ENCODE data around the gene KLHDC10.
"Not testable (repeated sequence)": the region's sequence is repeated elsewhere in the genome, so short reads cannot be mapped to it uniquely, and the experiment has no call there.

The KLHDC10 gene

GRCh38 chr7:130139193-130139960 lies 69.0 kb downstream of the KLHDC10 start:
- in situ Hi-C loops (cut with MboI; ENCODE audit: low sequenced_read_pairs), result no loop called here

GRCh38 chr7:130140551-130141160 lies 70.3 kb downstream of the KLHDC10 start:
- in situ Hi-C loops (cut with MboI; ENCODE audit: low sequenced_read_pairs), result no loop called here

- in situ Hi-C loops (cut with MboI; ENCODE audit: low sequenced_read_pairs), result no loop called here
These were observed 71.0 kb downstream of the KLHDC10 start for GRCh38 chr7:130141161-130141883.

GRCh38 chr7:130141884-130142653 lies 71.7 kb downstream of the KLHDC10 start:
- in situ Hi-C loops (cut with MboI; ENCODE audit: low sequenced_read_pairs), result no loop called here

- in situ Hi-C loops (cut with MboI; ENCODE audit: low sequenced_read_pairs), result no loop called here
These were observed 72.5 kb downstream of the KLHDC10 start for GRCh38 chr7:130142654-130143333.

- in situ Hi-C loops (cut with MboI; ENCODE audit: low sequenced_read_pairs), result no loop called here
These were observed 73.0 kb downstream of the KLHDC10 start for GRCh38 chr7:130143334-130143732.

- in situ Hi-C loops (cut with MboI; ENCODE audit: low sequenced_read_pairs), result no loop called here
These were observed 73.6 kb downstream of the KLHDC10 start for GRCh38 chr7:130143986-130144311.

GRCh38 chr7:130144312-130145171 lies 74.2 kb downstream of the KLHDC10 start:
- in situ Hi-C loops (cut with MboI; ENCODE audit: low sequenced_read_pairs), result no loop called here

GRCh38 chr7:130145424-130146100 lies 75.2 kb downstream of the KLHDC10 start:
- in situ Hi-C loops (cut with MboI; ENCODE audit: low sequenced_read_pairs), result no loop called here

- in situ Hi-C loops (cut with MboI; ENCODE audit: low sequenced_read_pairs), result not testable (repeated sequence)
These were observed 75.8 kb downstream of the KLHDC10 start for GRCh38 chr7:130146142-130146541.

GRCh38 chr7:130146693-130147405 lies 76.5 kb downstream of the KLHDC10 start:
- in situ Hi-C loops (cut with MboI; ENCODE audit: low sequenced_read_pairs), result no loop called here

GRCh38 chr7:130147710-130148325 lies 77.5 kb downstream of the KLHDC10 start:
- in situ Hi-C loops (cut with MboI; ENCODE audit: low sequenced_read_pairs), result no loop called here

- in situ Hi-C loops (cut with MboI; ENCODE audit: low sequenced_read_pairs), result no loop called here
These were observed 78.2 kb downstream of the KLHDC10 start for GRCh38 chr7:130148561-130148960.

GRCh38 chr7:130149281-130150139 lies 79.2 kb downstream of the KLHDC10 start:
- in situ Hi-C loops (cut with MboI; ENCODE audit: low sequenced_read_pairs), result no loop called here

GRCh38 chr7:130150587-130150986 lies 80.3 kb downstream of the KLHDC10 start:
- in situ Hi-C loops (cut with MboI; ENCODE audit: low sequenced_read_pairs), result no loop called here

- in situ Hi-C loops (cut with MboI; ENCODE audit: low sequenced_read_pairs), result no loop called here
These were observed 81.5 kb downstream of the KLHDC10 start for GRCh38 chr7:130151591-130152492.
